OCI-LY1 (cell line): Measurements from ENCODE around the gene ANKS4B.

Experiments
- H2AFZ ChIP-seq: fragments of 200-600 bp; sonication (generic), shearing (Covaris generic); 2 replicates; pipeline ENCODE4 v1.6.0; 2014; ENCODE audit warnings: antibody characterized with exemption, mild to moderate bottlenecking, low read length
- H3F3A ChIP-seq: fragments of 200-600 bp; sonication (generic), shearing (Covaris generic); 2 replicates; pipeline ENCODE4 v1.6.0; 2014; ENCODE audit warnings: mild to moderate bottlenecking, antibody characterized with exemption, low read length, moderate library complexity; ENCODE audit not compliant: insufficient read depth
- H3K27ac ChIP-seq: fragments of 200-600 bp; sonication (generic); 2 replicates; pipeline ENCODE4 v1.5.1; 2014; ENCODE audit warnings: low read length, mixed run types, mild to moderate bottlenecking, low read depth; ENCODE audit not compliant: poor library complexity, severe bottlenecking
- H3K27me3 ChIP-seq: fragments of 200-600 bp; sonication (generic); 2 replicates; pipeline ENCODE4 v1.6.0; 2014; ENCODE audit warnings: antibody characterized with exemption, mild to moderate bottlenecking, low read length, moderate library complexity; ENCODE audit not compliant: insufficient read depth
- H3K36me3 ChIP-seq: fragments of 200-600 bp; sonication (generic); 2 replicates; pipeline ENCODE4 v1.6.1; 2014; ENCODE audit warnings: mild to moderate bottlenecking, antibody characterized with exemption, low read length, moderate library complexity, mixed read lengths; ENCODE audit not compliant: insufficient read depth
- H3K4me1 ChIP-seq: fragments of 200-600 bp; sonication (generic); 2 replicates; pipeline ENCODE4 v1.5.1; 2014; ENCODE audit warnings: mild to moderate bottlenecking, low read length, moderate library complexity; ENCODE audit not compliant: insufficient read depth, severe bottlenecking
- H3K4me2 ChIP-seq: fragments of 200-600 bp; sonication (generic), shearing (Covaris generic); 2 replicates; pipeline ENCODE4 v1.6.1; 2014; ENCODE audit warnings: low read length
- H3K4me3 ChIP-seq: fragments of 200-600 bp; sonication (generic); 2 replicates; pipeline ENCODE4 v1.5.1; 2014; ENCODE audit warnings: low read length, low read depth, mild to moderate bottlenecking, mixed read lengths; ENCODE audit not compliant: poor library complexity, severe bottlenecking
- H3K79me2 ChIP-seq: fragments of 200-600 bp; shearing (Covaris generic); 2 replicates; pipeline ENCODE4 v1.6.1; 2016; ENCODE audit warnings: mixed run types, low read length, mixed read lengths; ENCODE audit not compliant: insufficient read depth
- H3K9ac ChIP-seq: fragments of 200-600 bp; sonication (generic), shearing (Covaris generic); 2 replicates; pipeline ENCODE4 v1.6.1; 2014; ENCODE audit warnings: mild to moderate bottlenecking, low read length, mixed read lengths
- H3K9me2 ChIP-seq: fragments of 200-600 bp; sonication (generic), shearing (Covaris generic); 2 replicates; pipeline ENCODE4 v1.6.1; 2014; ENCODE audit warnings: low read depth, mild to moderate bottlenecking, low read length, mixed read lengths
- H3K9me3 ChIP-seq: fragments of 200-600 bp; shearing (Covaris generic); 2 replicates; pipeline ENCODE4 v1.6.1; 2014; ENCODE audit warnings: low read length, mixed read lengths
- H4K20me1 ChIP-seq: fragments of 200-600 bp; sonication (generic), shearing (Covaris generic); 2 replicates; pipeline ENCODE4 v1.6.0; 2016; ENCODE audit warnings: mild to moderate bottlenecking, low read length; ENCODE audit not compliant: insufficient read depth
- CTCF ChIP-seq: fragments of 200-600 bp; sonication (generic), shearing (Covaris generic); IDR thresholded peaks from 2 replicates; pipeline ENCODE4 v1.5.1; 2017; ENCODE audit warnings: mild to moderate bottlenecking, antibody characterized with exemption, low read length, moderate library complexity, mixed read lengths
- EZH2 ChIP-seq: fragments of 200-600 bp; sonication (generic), shearing (Covaris generic); IDR thresholded peaks from 2 replicates; pipeline ENCODE4 v1.8.0; 2017; ENCODE audit warnings: borderline replicate concordance, mixed run types, mild to moderate bottlenecking, antibody characterized with exemption, low read length, moderate library complexity, mixed read lengths

ANKS4B gene

GRCh38 chr16:21275529-21275928 is 42.0 kb downstream of the ANKS4B start:
- Histone ChIP-seq H3K4me3 (no peak overlapping the region), H3K4me1 (peaks cover 29% of the 10 kb centered on the region), H3K27ac (no peak overlapping the region), H3K9ac (no peak overlapping the region), H3K9me3 (no peaks in the 10 kb centered on the region), H3K36me3 (no peaks in the 10 kb centered on the region), H3K9me2 (no peaks in the 10 kb centered on the region), H3K4me2 (no peak overlapping the region), H2AFZ (no peak overlapping the region), H3K79me2 (no peaks in the 10 kb centered on the region), H4K20me1 (no peaks in the 10 kb centered on the region), H3F3A (no peaks in the 10 kb centered on the region), H3K27me3 (no peaks in the 10 kb centered on the region; the same call in 1 of the 2 replicates)
- TF ChIP-seq CTCF (no peak), EZH2 (no peak)

- no peak overlapping the region for H3K4me3 ChIP-seq
- H3K27ac ChIP-seq: no peak overlapping the region
- H3K9ac ChIP-seq: no peak overlapping the region
- TF ChIP-seq CTCF (no peak), EZH2 (no peak)
- H2AFZ ChIP-seq: no peak overlapping the region
- no peaks in the 10 kb centered on the region for H3K79me2 ChIP-seq
- H4K20me1 ChIP-seq: no peaks in the 10 kb centered on the region
- H3K4me1 ChIP-seq: peaks cover 29% of the 10 kb centered on the region
- H3K27me3 ChIP-seq: no peaks in the 10 kb centered on the region; the same call in 1 of the 2 replicates
- H3K4me2 ChIP-seq: no peak overlapping the region; the same call in 1 of the 2 replicates
- H3K36me3 ChIP-seq: no peaks in the 10 kb centered on the region
- H3K9me2 ChIP-seq: no peaks in the 10 kb centered on the region
- H3K9me3 ChIP-seq: no peaks in the 10 kb centered on the region
- no peaks in the 10 kb centered on the region for H3F3A ChIP-seq
Observed at GRCh38 chr16:21276090-21276489, 42.6 kb downstream of the ANKS4B start.

GRCh38 chr16:21277045-21277926 is 43.8 kb downstream of the ANKS4B start:
- Histone ChIP-seq H3K4me1 (peaks cover 29% of the 10 kb centered on the region), H3K4me2 (peak overlapping the region; percentile 80), H2AFZ (no peak overlapping the region), H3K9ac (no peak overlapping the region), H4K20me1 (no peaks in the 10 kb centered on the region), H3K27me3 (peaks cover 8% of the 10 kb centered on the region; the same call in 1 of the 2 replicates), H3K9me2 (no peaks in the 10 kb centered on the region), H3F3A (no peaks in the 10 kb centered on the region), H3K9me3 (no peaks in the 10 kb centered on the region), H3K4me3 (peak overlapping the region; percentile 58), H3K27ac (no peak overlapping the region), H3K36me3 (no peaks in the 10 kb centered on the region), H3K79me2 (no peaks in the 10 kb centered on the region)
- TF ChIP-seq EZH2: no peak
- TF ChIP-seq CTCF: peak; percentile 26; the same call in 1 of the 2 replicates
